Measurements from ENCODE around the gene ADAMTS3. TPM values are rescaled to one million over a fixed set of nuclear protein-coding genes. Genes with fewer than 3 reads are reported as not detected.

The ADAMTS3 gene
- total and polyA plus RNA-seq, 12 donors = 1.0 to 13.1 (median 2.2) TPM

DNA sequence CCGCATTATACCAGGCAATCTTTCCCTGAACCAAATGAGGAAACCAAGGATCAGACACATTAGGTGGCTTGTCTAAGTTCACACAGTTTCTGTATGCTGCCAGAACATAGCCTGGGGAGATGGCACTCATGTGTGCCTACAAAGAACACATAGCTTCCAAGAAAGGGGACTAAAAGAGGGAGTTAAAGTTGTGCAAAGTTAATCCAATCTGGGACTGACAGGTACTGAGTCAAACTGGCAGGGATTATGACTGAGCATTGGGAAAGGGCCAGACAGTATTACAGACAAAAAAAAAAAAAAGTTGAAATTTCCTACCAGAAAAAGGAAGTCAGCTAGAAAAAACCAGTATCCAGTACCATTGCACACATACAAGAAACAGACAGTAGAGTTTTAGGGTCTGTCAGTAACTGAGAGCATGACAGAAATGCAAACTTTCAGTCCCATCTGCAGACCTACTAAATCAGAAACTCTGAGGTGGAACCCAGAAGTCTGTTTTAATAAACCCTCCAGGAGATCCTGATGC lies 37.2 kb downstream of the ADAMTS3 start:
- no peak for DNase-seq
- Histone ChIP-seq H3K27ac (no peak overlapping the region), H3K4me3 (no peak overlapping the region), H3K27me3 (no peaks in the 10 kb centered on the region), H3K9me3 (replicated peaks in 1 of 3) (no peaks in the 10 kb centered on the region), H3K36me3 (replicated peaks in 1 of 2) (no peaks in the 10 kb centered on the region), H3K4me1 (replicated peaks in 1 of 2) (no peaks in the 10 kb centered on the region)
- intact Hi-C loops (cut with DNase I) = no loop called here
- TF ChIP-seq CTCF (IDR thresholded peaks at IDR 0.05) (no peak), POLR2A (IDR thresholded peaks at IDR 0.05) (no peak)
- WGBS, 4 donors = 93 to 100% (median 98%) methylated on average over 1 of the region's 1 CpG

DNA sequence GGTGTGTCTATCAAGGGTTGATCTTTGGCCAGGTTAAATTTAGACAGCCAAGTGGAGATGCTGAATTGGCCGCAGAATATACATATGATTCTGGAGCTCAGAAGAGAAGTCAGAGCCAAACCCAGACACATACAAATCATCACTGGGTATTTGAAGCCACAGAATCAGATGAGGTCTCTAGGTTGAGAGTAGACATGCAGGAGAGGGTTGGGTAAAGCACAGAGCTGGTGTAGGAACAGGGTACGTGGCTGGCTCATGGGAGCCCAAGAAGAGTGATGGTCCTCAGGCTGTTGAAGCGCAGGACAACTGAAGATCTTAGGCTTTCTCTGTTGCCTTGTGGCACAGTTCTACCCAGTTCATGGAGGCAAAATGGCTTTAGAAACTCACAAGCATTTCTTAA lies 37.7 kb downstream of the ADAMTS3 start:
- Histone ChIP-seq H3K4me3 (no peak overlapping the region), H3K27me3 (no peaks in the 10 kb centered on the region), H3K36me3 (replicated peaks in 1 of 2) (no peaks in the 10 kb centered on the region), H3K4me1 (replicated peaks in 1 of 2) (no peaks in the 10 kb centered on the region), H3K27ac (no peak overlapping the region), H3K9me3 (replicated peaks in 1 of 3) (no peaks in the 10 kb centered on the region)
- no peak for TF ChIP-seq POLR2A (IDR thresholded peaks at IDR 0.05)
- no peak for TF ChIP-seq CTCF (IDR thresholded peaks at IDR 0.05)
- intact Hi-C loops (cut with DNase I) = no loop called here
- no peak for DNase-seq
- 93 to 100% (median 97%) methylated on average over 3 of the region's 3 CpGs for WGBS, 4 donors

- H3K27me3 ChIP-seq = no peaks in the 10 kb centered on the region
- no peaks in the 10 kb centered on the region for H3K9me3 ChIP-seq (replicated peaks in 1 of 3)
- TF ChIP-seq POLR2A (IDR thresholded peaks at IDR 0.05) (no peak), CTCF (IDR thresholded peaks at IDR 0.05) (no peak)
- H3K4me3 ChIP-seq = no peak overlapping the region
- 96 to 98% (median 97%) methylated on average over 3 of the region's 3 CpGs for WGBS, 4 donors
- H3K36me3 ChIP-seq (replicated peaks in 1 of 2) = no peaks in the 10 kb centered on the region
- intact Hi-C loops (cut with DNase I) = no loop called here
- peaks cover 7 to 8% of the 10 kb centered on the region in 2 donors for H3K4me1 ChIP-seq (replicated peaks in 1 of 2)
- DNase-seq = no peak
- no peak overlapping the region for H3K27ac ChIP-seq
Measured at GRCh38 chr4:72529148-72529822, 39.7 kb downstream of the ADAMTS3 start.

DNA sequence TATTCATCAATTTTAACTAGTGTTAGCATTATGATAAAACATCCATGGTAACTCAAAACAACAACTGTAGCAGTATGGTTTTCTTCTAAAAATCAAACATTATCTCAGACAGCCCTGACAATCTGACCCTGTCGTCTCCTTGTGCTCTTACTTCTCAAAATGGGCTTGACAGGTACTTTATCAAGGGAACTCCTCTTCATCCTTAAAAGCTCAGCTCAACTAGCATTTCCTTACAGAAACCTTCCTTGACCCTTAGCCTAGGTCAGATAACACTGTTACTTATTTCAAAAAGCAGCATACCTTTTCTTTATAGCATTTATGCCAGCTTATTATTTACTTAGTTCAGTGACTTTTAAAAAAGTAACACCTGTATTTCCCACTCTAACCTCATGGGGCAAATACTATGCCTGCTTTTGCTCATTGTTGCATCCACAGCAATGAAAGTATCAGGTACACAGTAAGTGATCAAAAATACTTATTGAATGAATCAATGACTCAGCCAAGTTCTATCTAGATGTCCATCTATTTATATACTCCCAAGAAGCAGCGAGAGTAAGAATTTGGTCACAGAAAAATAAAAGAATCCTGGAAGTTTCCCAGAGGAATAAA lies 41.9 kb downstream of the ADAMTS3 start:
- TF ChIP-seq CTCF (IDR thresholded peaks at IDR 0.05) = no peak
- peaks cover 7 to 8% of the 10 kb centered on the region in 2 donors for H3K4me1 ChIP-seq (replicated peaks in 1 of 2)
- no peak overlapping the region for H3K27ac ChIP-seq
- H3K27me3 ChIP-seq = no peaks in the 10 kb centered on the region
- DNase-seq = no peak
- intact Hi-C loops (cut with DNase I) = no loop called here
- 47 to 74% (median 65%) methylated on average over 2 of the region's 2 CpGs for WGBS, 4 donors
- no peak overlapping the region for H3K4me3 ChIP-seq
- H3K36me3 ChIP-seq (replicated peaks in 1 of 2) = no peaks in the 10 kb centered on the region
- no peaks in the 10 kb centered on the region for H3K9me3 ChIP-seq (replicated peaks in 1 of 3)
